Stomach (tissue), 9 donors: ENCODE data around the gene TANGO6. TPM values are rescaled to one million over a fixed set of nuclear protein-coding genes. Genes with fewer than 3 reads are reported as not detected.

Source experiments
- DNase-seq, 2 donors: peaks; one replicate each; pipeline versions ENCODE4 v3.0.0 to v3.0.0-alpha.2; 2013 to 2019
- H3K27ac ChIP-seq, 5 donors: fragments of 200-600 bp in 4 of 5; sonication (generic) in 4 of 5; one replicate each; pipeline ENCODE4 v1.5.1; 2013 to 2019; ENCODE audit warnings: mild to moderate bottlenecking in 1 of 5, moderate library complexity in 1 of 5
- H3K27me3 ChIP-seq, 3 donors: fragments of 200-600 bp; sonication (generic); one replicate each; pipeline ENCODE4 v1.5.1; 2017 to 2019; ENCODE audit warnings: mixed run types in 1 of 3
- H3K36me3 ChIP-seq, 4 donors: fragments of 200-600 bp; sonication (generic); 1 replicate in 3 of 4; 2 replicates in 1 of 4; pipeline ENCODE4 v1.5.1; 2016 to 2019
- H3K4me1 ChIP-seq, 4 donors: fragments of 200-600 bp; sonication (generic); one replicate each; pipeline ENCODE4 v1.5.1; 2016 to 2019
- H3K4me3 ChIP-seq, 4 donors: fragments of 200-600 bp; sonication (generic) in 3 of 4; one replicate each; pipeline ENCODE4 v1.5.1; 2016 to 2019; ENCODE audit warnings: mild to moderate bottlenecking in 1 of 4
- H3K9me3 ChIP-seq, 4 donors: fragments of 200-600 bp; sonication (generic); one replicate each; pipeline ENCODE4 v1.5.1; 2016 to 2019
- CTCF ChIP-seq, 7 experiments: fragments of 450-650 bp in 4 of 7; fragments of 200-600 bp in 3 of 7; sonication (generic) in 3 of 7; IDR thresholded peaks; one replicate each; pipeline ENCODE4 v1.5.1; 2016 to 2019; ENCODE audit warnings: antibody characterized with exemption in 7 of 7, control low read depth in 2 of 7, mild to moderate bottlenecking in 1 of 7
- EP300 ChIP-seq: sonication (generic); formaldehyde crosslinking; IDR thresholded peaks from one replicate; pipeline ENCODE4 v1.6.1; 2017; ENCODE audit warnings: antibody characterized with exemption
- POLR2A ChIP-seq, 4 donors: fragments of 450-650 bp; IDR thresholded peaks; one replicate each; pipeline ENCODE4 v1.6.1; 2016; ENCODE audit warnings: antibody characterized with exemption in 4 of 4, control low read depth in 2 of 4, mild to moderate bottlenecking in 1 of 4, moderate library complexity in 1 of 4
- POLR2AphosphoS5 ChIP-seq, 3 donors: sonication (generic); formaldehyde crosslinking; IDR thresholded peaks; one replicate each; pipeline ENCODE4 v1.6.1; 2016; ENCODE audit warnings: antibody characterized with exemption in 3 of 3
- WGBS, 5 donors: extraction: QIAGEN DNeasy Blood & Tissue Kit in 3 of 5; methylation state at CpG; one replicate each; pipeline versions ENCODE4 v1.1.5 to v1.1.7; 2013 to 2018; 5-methylcytosine and 5-hydroxymethylcytosine counted together
- intact Hi-C: fragments of 100-400 bp; cut with DNase I; formaldehyde crosslinking; loops from one replicate; pipeline ENCODE4 v1.15.1; 2023; ENCODE audit warnings: low total_unique reads
- polyA plus RNA-seq, 3 donors: library from polyadenylated mRNA; stranded (reverse); fragments of 200-250 nt; gene quantifications; one replicate each; pipeline ENCODE4 v1.2.3, GENCODE V29; 2013
- total RNA-seq, 5 donors: library from RNA; depleted of rRNA; stranded (reverse); fragments of >200 nt; gene quantifications; one replicate each; pipeline versions ENCODE4 v1.1.0 to v1.2.3, GENCODE V29; 2014 to 2016
- donor health status: healthy with polysubstance abuse.
- donor health status: Bipolar disorder and iron deficiency.
- donor health status: healthy.

The TANGO6 gene
- total and polyA plus RNA-seq, 8 donors: 2.2 to 32.7 (median 11.4) TPM

- WGBS, 5 donors: 86 to 95% (median 93%) methylated on average over 5 of the region's 5 CpGs
- no peak for TF ChIP-seq EP300
- Histone ChIP-seq H3K27me3 (no peaks in the 10 kb centered on the region), H3K9me3 (no peaks in the 10 kb centered on the region), H3K4me1 (no peaks in the 10 kb centered on the region), H3K4me3 (no peak overlapping the region), H3K27ac (no peak overlapping the region), H3K36me3 (no peaks in the 10 kb centered on the region)
- intact Hi-C loops: no loop called here
- DNase-seq: no peak
Measured at GRCh38 chr16:69005641-69006355, 162.5 kb downstream of the TANGO6 start.

GRCh38 chr16:69012906-69013305 lies 169.6 kb downstream of the TANGO6 start:
- Histone ChIP-seq H3K4me1 (peaks cover 0 to 6% (median 3%) of the 10 kb centered on the region in 4 donors), H3K27ac (no peak overlapping the region), H3K27me3 (no peaks in the 10 kb centered on the region), H3K9me3 (no peaks in the 10 kb centered on the region), H3K36me3 (no peaks in the 10 kb centered on the region), H3K4me3 (no peak overlapping the region)
- intact Hi-C loops: no loop called here
- TF ChIP-seq EP300 (no peak), CTCF (IDR thresholded peaks at IDR 0.05) (no peak), POLR2A (IDR thresholded peaks at IDR 0.05) (no peak)
- DNase-seq: no peak

GRCh38 chr16:69013991-69014390 lies 170.7 kb downstream of the TANGO6 start:
- intact Hi-C loops: no loop called here
- H3K4me1 ChIP-seq: peaks cover 0 to 6% (median 3%) of the 10 kb centered on the region in 4 donors
- H3K9me3 ChIP-seq: no peaks in the 10 kb centered on the region
- no peak for DNase-seq
- H3K4me3 ChIP-seq: no peak overlapping the region
- H3K27me3 ChIP-seq: no peaks in the 10 kb centered on the region
- no peaks in the 10 kb centered on the region for H3K36me3 ChIP-seq
- no peak overlapping the region for H3K27ac ChIP-seq
- TF ChIP-seq CTCF (IDR thresholded peaks at IDR 0.05): no peak
- TF ChIP-seq POLR2AphosphoS5 (IDR thresholded peaks at IDR 0.05): no peak
- no peak for TF ChIP-seq POLR2A (IDR thresholded peaks at IDR 0.05)
- TF ChIP-seq EP300: no peak

GRCh38 chr16:69014811-69015210 lies 171.5 kb downstream of the TANGO6 start:
- intact Hi-C loops: no loop called here
- no peaks in the 10 kb centered on the region for H3K9me3 ChIP-seq
- no peak for DNase-seq
- H3K36me3 ChIP-seq: no peaks in the 10 kb centered on the region
- TF ChIP-seq POLR2A (IDR thresholded peaks at IDR 0.05) (no peak), EP300 (no peak), CTCF (IDR thresholded peaks at IDR 0.05) (no peak), POLR2AphosphoS5 (IDR thresholded peaks at IDR 0.05) (no peak)
- peaks cover 0 to 6% (median 3%) of the 10 kb centered on the region in 4 donors for H3K4me1 ChIP-seq
- H3K27ac ChIP-seq: no peak overlapping the region
- H3K4me3 ChIP-seq: no peak overlapping the region
- no peaks in the 10 kb centered on the region for H3K27me3 ChIP-seq

GRCh38 chr16:69017036-69017783 lies 173.9 kb downstream of the TANGO6 start:
- Histone ChIP-seq H3K36me3 (peaks cover 0 to under 1% (median 0%) of the 10 kb centered on the region in 4 donors), H3K27me3 (no peaks in the 10 kb centered on the region), H3K4me1 (peaks cover 0 to 6% (median 3%) of the 10 kb centered on the region in 4 donors), H3K4me3 (no peak overlapping the region), H3K9me3 (no peaks in the 10 kb centered on the region), H3K27ac (peak overlapping the region in 4 of 5 donors; percentile 17 to 74 (median 59))
- DNase-seq: no peak
- intact Hi-C loops: no loop called here
- 44 to 66% (median 58%) methylated on average over 2 of the region's 2 CpGs for WGBS, 5 donors
- TF ChIP-seq CTCF (IDR thresholded peaks at IDR 0.05) (no peak), POLR2AphosphoS5 (IDR thresholded peaks at IDR 0.05) (no peak)
